ENCODE data around the gene PDGFD.

The PDGFD gene

DNA sequence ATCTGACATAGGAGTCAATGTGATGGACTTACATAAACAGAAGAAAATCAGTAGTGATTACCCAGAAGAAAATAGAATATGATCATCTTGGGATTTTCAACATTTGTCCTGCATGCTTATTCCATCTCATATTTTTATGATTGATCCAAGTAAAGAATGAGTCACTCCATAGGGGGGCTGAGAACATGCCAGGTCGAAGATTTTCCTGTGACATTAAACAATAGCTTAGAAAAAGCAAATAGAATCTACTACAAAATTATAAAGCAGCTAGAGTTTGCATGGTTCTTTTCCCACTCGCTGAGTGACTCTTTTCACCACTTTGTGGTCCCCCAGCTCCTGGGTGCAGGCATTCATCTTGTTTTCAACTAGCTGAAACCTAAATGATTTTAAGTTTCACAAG is 71.2 kb downstream of the PDGFD start:
- DNase-seq = no peak

DNA sequence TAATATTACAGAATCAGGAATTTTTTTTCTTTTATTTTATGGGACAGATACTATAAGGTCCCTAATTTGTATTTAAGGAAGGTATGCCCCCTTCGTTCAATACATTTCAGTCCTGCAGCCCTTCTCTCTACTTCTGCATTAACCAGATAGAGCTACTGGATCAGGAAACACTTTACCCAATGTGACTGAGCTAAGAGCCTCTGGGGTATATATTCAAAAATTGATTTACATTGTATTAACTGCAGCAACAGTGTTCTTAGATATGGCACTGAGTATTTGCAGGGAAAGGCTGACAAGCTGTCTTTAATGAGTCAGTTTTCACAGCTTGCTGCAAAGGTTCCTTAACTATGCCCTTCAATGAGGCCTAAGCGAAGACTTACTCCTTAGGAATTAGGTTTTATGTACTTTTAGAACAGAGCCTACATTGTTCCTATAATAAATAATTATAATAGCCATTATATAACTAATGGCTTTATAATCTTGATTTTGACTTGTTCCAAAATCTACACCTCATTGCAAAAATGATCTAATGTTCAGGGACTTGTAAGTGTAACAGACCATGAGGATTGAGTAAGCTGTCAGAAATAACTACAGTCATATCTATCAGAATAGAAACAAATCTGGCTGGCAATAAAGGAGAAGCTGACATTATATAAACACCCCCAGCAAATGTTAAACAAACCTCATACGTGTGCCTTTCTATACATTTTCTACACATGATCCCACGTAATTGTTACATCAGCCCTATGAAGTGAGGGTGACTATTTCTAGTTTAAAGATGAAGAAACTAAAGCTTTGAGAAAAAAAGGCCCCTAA is 72.5 kb downstream of the PDGFD start:
- peak; percentile 29 for DNase-seq

DNA sequence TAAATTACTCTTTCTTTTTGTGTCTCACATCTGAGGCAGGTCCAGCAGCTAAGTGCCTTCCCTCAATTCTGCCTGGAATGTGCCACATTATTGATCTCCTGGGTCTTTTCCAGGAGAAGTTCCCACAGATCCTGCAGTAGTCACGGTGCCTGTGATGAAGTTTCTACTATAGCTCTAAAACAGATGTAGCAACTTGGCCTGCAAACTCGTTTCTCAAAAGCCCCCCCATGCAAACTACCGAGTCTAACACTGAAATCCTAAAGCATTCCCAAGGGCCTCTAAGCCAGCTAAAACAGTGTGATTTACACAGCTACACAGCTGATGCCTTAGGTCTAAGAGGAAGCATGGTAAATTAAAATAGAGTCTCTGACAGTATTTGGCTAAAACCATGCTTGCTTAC is 73.2 kb downstream of the PDGFD start:
- no peak for DNase-seq

DNA sequence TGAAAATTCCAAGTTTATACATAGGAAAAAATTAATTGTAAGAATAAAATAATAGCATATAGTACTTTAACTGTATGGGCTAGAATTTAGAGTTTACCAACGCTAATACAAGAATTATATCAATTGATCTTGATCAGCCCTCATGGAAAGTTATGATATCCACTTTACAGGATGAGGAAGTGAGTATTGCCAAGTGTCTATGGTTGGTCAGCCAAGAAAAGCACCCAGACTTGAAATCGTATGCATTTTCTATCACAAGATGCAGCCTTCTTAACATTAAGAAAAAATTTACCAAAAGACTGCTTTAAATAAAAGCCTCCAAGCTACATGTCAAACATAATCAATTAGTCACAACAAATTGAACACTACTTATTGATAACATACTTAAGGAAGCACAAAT is 74.5 kb downstream of the PDGFD start:
- DNase-seq = no peak

DNA sequence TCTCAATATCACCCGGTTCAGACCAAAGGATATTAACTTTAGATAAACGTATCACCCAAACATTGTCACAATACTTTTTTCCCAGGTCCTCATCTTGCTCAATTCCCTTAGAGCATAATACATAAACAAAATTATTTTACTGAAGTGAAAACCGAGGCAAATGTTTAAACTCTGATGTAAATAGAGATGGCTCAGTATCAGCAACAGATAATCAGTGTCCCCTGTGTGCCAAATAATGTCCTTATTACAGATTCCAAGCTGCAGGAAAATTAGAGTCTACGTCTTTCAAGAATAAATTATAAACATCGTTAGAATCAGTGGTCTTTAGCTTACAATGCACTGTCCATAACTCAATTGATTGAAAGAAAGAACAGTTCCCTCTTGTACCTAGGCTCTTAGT is 77.3 kb downstream of the PDGFD start:
- no peak for DNase-seq

DNA sequence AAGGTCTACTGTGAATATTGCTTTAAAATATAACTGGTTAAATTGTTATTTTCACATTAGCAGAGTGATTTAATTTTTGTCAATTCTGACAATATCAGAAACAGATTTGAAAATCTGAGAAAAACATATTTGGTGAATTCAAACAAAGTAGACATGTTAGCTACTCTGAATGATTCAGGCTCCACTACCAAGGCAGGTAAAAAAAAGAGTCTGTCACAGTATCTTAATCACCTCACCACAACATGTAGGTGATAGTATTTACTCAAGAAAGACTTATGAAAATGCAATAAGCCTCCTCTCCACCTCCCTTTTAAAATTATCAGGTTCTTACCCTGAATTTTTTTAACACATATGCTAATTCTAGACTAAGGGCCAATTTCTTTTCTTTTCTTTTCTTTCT is 85.0 kb downstream of the PDGFD start:
- DNase-seq = no peak

DNA sequence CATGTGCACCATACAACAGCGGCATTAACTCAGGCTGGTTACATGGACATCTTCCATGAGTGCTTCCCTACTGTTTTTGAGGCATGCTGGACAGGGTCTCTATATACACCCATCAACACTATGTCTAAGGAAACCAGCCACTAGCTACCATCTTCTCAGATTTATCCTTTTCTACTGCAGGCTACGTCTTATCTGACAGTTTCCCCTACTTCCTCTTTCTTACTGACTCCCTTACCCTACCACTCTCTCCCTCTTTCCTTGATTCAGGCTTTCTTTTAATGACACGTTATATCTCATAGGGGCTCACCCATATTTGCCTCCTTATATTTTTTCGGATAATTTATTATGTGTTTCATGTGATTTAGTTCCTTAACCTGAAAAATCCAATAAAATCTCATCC is 85.7 kb downstream of the PDGFD start:
- DNase-seq = no peak

DNA sequence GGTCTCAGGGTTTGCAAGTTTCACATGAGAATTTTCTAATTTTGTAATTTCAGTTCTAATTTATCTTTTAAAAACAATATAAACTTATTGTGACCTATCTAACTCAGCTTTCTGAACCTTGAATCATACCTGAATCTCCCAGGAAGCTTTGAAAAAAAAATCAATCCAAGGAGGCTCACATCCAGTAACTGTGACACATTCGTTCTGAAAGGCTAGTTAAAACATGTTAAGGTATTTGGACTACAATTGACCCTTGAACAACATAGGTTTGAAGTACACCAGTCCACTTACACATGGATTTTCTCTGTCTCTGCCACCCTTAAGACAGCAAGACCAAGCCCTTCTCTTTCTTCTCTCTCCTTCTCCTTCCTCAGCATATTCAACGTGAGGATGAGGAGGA is 87.5 kb downstream of the PDGFD start:
- DNase-seq = no peak

DNA sequence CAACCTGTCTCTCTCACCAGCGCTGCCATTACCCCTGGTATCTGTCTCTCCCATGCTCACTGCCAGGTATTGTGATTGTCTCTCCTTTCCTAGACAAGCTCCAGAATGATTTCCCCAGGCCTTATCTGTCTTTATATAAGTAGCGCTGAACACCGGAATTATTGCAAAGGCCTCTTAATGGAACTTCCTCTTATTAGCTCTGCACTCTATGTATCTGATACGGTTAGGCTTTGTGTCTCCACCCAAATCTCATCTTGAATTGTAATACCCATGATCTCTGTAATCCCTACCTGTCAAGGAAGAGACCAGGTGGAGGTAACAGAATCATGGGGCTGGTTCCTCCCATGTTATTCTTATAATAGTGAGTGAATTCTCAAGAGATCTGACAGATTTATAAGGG is 88.2 kb downstream of the PDGFD start:
- DNase-seq = no peak

DNA sequence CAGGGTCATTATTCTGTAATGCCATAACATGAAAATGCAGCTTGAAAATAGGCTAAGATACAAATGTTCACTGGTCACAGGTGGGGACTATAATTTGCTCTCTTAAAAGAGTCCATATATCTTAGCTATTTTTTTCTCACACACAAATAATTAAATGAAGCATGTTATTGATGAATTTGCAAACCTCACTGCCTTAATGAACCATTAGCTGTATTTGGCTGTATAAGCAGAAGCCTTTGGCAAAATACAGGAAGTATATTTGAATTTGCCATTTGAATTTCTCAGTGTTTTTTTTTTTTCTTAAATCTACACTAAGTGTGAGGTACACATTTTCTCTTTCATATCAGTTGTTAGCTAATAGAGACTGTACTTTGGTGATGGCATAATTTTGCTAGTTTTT is 88.9 kb downstream of the PDGFD start:
- DNase-seq = no peak

DNA sequence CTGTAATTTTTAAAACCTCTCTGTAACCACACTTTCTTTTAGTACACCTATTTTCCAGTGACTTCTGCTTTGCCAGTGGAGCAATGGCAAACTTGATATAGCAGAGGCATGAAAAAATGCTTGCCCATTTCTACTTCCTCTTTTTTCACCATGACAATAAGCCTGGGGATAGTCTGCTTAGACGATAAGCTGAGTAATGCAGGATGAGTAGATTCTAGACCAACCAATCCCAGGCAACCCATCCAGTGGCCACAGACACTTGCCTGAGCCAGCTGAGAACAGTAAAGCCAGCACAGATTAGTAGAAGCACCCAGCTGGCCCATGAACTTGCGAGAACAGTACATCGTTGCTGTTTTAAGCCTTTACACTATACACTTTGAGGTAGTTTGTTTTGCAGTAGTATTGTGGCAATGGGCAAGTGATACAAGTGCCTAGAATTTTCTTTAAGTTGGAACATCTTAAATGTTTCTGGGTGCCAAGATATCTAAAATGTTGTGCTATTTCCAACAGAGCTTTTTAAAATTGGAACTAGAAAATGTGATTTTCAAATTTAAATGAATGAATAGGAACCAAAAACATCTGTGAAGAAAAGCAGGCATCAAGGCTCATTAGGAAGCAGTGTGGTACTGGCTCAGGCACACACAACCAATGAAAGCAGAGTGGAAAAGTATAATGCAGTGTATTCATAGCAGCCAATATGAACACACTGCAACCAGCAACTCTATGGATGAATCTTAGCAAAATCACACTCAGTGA is 89.8 kb downstream of the PDGFD start:
- DNase-seq = no peak

DNA sequence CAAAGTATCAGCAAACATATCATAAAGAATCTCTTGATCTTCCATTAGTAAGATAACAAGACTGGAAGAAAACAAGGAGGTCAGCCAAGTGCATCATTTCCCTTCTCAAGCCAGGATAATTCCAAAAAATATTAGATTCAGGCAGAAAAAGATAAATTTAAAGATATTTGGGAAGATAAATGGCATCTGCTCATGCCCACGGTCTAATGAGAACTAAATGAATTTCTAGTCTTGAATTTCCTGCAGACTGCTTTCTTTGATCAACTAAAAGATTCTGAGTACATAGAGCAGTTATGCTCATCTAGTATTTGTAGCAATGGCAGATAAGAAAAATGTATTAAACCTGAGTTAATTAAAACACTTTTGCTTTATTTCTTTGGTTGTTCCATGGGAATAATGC is 96.4 kb downstream of the PDGFD start:
- no peak for DNase-seq

DNA sequence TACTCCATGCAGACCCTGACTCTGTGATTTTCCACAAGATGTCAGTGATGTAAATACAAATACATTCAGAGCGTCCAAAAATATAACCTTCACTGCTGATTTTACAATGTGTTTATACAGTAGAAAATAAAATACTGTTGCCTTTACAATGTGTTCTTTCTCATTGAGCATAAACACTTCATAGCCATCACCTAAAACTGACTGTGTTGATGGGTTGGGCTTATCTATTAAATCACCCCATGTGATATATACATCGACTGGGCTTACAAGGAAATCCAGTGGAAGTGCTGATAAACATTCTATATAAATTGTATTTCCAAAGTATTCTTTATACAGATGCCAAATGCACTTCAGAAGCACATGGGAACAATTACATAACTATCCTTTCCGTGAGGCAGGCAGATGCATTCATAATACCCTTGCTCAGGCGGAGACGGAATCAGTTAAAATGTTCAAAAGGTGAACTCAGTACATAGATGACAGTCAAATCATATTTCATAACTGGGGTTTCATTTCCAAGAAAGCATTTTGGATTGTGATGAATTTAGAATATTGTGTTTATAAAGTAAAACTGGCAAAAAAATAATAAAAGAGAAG is 99.8 kb downstream of the PDGFD start:
- no peak for DNase-seq

DNA sequence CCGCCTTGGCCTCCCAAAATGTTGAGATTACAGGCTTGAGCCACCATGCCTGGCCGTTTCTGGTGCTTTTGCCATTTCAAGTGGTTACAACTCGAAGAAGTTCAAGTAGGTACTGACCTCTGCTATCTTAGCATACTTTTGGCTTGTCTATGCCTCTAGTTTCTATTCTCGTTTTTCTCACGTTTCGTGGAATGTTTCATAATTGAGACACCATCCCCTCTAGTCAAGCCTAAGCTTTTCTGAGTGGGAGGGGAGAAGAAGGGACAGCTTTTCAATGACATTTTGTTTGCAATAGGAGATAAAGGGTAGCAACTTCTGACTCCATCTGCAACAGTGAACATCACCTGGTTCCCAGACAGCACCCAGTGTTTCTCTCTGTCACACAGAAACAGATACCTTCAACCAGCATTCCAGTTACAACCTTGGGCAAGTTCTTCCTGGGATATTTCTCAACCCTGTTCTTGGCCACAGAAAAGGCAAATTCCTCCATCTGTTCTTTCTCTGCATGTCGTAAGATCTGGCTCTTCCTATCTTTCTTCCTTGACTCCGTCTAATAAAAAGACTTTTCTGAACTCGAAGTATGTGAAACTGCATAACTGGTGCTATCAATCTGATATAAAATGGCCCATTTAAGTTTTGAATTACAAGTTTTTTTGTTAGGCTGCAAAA is 102.0 kb downstream of the PDGFD start:
- no peak for DNase-seq

DNA sequence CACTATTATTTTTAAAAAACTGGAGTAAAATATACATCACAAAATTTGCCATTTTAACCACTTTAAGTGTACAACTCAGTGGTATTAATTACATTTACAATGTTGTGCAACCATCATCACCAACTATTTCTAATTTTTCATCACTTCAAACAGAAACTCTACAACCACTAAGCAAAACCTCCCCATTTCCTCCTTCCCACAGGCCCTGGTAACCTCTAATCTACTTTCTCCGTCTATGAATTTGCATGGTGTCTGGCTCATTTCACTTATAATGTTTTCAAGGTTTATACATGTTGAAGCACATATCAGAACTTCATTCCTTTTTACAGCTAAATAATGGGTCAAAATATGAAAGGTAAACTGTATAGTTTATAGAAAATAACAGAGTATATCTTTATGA is 103.1 kb downstream of the PDGFD start:
- DNase-seq = peak; percentile 28

DNA sequence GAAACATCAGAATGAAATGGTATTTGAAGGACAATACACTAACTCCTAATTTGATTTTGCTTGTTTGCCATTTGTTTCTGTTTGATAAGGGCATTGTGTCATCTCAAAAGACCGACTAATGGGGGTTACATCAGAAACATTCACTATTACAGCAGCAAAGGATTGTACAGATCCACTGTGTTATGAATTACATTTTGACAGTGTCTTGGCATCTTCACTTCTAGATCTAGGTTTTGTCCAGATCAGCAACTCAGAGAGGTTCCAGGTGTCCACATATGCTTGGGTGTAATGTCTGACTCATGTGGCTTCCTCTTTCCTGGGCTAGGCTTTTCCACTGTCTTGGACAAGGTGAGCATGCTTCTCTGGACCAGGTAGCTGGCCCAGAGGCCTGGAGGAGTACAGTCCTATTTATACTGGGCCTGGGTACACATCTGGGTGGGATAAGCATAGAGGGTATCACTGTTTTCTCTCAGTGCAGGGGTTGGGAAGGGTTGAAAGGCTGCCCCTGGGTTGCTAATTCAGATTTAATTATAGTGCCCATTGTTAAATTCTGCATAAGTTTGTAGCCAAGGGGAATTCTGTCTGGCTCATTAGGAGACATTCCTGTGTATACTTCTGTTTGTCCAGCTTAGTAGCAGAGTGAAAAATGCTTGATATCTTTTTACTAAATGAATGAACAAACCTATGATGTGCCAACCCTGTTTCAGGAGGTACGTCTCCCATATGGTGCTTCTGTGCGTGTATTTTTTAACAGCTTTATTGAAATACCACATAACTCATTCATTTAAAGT is 103.7 kb downstream of the PDGFD start:
- no peak for DNase-seq

DNA sequence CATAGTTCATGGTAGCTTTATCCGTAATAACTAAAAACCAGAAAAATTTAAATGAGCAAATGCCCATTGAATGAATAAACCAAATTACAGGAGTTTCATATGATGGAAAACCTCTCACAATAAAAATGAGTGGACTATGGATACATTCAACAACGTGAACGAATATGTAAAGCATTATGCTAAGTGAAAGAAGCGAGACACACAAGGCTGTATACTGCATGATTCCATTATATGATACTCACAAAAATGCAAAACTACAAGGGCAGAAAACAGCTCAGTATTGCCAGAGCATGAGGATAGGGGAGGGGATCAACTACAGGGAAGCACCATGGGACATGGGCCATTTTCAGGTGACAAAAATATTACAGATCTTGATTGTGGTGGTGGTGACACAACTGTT is 105.3 kb downstream of the PDGFD start:
- no peak for DNase-seq

DNA sequence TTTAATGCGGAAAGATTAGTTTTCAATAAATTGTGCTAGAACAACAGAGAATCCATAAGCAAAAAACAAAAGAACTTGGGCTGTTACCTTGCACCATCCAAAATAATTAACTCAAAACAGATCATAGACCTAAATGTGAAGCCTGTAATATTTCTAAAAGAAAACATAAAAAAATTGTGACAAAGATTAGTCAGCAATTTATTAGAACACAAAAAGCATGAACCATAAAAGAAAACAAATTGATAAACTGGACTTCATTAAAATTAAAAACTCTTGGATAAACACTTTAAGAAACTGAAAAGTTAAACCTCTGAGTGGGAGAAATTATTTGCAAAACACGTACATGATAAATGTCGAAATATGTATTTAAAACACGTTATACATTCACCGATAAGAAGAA is 106.0 kb downstream of the PDGFD start:
- DNase-seq = no peak

DNA sequence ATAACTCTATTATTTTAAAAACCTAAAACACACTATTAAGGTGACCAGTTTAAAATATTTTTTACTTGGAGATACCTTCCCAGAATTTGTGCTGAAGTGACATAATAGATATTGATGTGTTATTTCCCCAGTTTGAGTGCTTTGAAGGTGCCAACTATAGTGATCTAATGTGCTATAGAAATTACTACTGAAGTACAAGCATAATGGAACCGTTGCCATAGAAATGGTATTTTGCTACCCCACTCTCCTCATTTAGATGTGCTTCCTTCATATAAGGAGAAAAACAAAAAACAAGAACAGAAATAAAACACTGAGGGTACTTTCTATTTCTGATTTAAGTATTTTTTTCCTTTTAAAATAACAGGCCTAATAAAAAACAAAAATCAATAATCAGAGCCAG is 108.4 kb downstream of the PDGFD start:
- DNase-seq = no peak

DNA sequence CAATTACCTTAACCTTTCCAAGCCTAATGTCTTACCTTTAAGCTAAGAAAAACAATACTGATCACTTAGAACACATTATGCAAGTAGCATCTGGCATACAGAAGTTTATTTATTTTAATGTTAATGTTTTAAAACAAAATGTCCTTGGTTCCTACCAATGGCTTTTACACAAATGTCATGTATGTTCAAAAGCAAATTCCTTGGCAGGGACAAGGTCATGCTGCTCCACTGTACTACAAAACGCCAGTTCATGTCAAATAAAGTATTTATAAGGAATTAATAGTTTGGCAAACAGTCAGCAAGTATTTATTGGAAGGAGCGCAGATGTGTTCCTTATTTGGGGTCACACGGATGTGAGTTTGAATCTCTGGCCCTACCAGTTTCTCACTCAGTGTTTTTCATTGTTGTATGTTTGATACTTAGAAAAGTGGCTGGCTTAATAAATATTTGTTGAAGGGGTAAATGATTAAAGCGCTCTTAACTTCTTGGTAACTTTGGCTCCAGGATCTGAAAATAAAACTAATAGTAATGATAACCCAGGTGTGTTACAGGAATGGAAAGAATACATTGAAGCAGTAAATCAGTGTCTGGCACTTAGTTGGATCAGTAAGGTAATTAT is 108.9 kb downstream of the PDGFD start:
- DNase-seq = no peak

DNA sequence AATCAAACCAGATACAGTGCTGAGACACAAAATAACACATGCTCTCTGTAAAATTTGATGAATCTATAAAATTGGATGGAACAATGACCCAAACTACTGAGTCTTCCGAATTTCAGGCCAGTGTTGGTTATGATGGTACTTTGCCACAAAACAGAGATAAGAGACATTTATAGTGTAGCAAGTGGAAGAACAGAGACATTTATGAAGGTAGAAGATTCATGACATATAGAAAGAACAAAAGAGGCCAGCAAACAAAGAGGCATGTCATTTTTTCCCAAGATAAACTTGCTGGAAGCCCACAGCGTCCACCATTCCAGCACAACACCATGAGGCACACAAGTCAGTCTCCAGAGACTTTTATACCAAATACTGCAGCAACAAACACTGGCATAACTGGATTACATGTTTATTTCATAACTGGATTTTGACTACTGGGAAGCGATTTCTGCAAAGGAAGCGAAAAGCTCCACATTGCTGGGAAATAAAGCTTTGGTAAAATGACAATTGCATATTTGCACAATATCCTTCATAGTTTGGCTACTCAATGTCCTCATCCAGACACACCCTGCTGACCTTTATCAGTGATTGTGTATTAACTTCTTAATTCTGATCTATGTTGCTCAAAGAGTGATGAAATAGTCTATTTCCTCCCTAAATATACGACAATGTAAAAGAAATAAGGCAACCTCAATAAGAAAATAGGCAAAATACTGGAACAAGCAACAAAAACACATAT is 110.0 kb downstream of the PDGFD start:
- no peak for DNase-seq

DNA sequence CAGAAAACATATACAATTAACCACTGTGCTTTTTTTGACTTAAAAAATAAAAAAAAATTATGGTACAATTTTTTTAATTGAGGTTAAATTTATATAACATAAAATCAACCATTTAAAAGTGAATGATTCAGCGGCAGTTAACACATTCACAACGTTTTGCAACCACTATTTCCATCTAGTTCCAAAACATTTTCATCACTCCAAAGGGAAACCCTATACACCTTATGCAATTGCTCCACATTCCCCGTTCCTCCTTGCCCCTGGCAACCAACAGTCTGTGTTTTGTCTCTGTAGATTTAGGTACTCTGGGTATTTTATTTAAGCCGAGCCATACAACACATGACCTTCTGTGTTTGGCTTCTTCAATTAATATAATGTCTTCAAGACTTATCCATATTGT is 112.2 kb downstream of the PDGFD start:
- DNase-seq = no peak
